HG02571 (cell line): ENCODE measurements around the gene OSGIN1.

Experiments
- ATAC-seq: cut with Tn5 transposase; IDR thresholded peaks from one replicate; pipeline ENCODE4 v1.9.1; 2021; ENCODE audit warnings: mild to moderate bottlenecking, moderate library complexity; ENCODE audit not compliant: unreplicated experiment

OSGIN1 gene

GRCh38 chr16:83995754-83996153, 42.7 kb downstream of the OSGIN1 start:
- ATAC-seq = no peak

- ATAC-seq = no peak
Observed at GRCh38 chr16:83996481-83997252, 43.6 kb downstream of the OSGIN1 start.

DNA sequence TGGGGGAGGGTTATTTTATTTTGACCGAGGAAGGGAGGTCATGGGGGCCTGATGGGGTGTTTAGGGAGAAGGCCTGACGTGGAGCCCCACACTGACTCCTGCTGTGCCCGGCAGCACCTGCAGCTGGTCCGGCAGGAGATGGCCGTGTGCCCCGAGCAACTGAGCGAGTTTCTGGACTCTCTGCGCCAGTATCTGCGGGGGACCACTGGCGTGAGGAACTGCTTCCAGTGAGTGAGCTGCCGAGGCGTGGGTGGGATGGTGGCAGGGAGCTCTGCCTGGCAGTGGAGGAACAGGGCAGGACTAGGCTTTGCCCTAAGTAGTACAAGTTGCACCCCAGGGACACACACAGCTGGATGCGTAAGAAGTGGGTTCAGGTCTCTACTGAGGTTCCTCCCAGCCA, 45.1 kb downstream of the OSGIN1 start:
- ATAC-seq = no peak

- ATAC-seq = no peak
Observed at GRCh38 chr16:84000989-84001642, 48.1 kb downstream of the OSGIN1 start.

DNA sequence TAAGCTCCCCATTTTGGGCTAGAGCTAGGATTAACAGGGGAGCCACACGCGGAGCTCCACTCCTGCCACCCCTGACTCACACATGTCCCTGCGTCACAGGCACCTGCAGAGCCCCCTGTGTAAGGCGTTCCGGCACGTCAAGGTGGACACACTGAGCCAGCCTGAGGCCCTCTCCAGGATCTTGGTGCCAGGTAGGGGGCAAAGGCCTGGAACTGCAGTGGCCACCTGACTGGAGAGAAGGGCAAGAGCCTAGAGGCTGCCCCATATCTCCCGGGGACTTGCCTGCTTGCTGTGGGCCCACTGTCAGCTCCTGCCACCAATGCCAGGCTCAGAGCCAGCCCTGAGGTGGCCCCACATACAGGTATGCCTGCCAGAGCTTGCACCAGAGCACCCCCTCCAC, 48.7 kb downstream of the OSGIN1 start:
- no peak for ATAC-seq

- no peak for ATAC-seq
Observed at GRCh38 chr16:84003038-84003437, 50.0 kb downstream of the OSGIN1 start.

DNA sequence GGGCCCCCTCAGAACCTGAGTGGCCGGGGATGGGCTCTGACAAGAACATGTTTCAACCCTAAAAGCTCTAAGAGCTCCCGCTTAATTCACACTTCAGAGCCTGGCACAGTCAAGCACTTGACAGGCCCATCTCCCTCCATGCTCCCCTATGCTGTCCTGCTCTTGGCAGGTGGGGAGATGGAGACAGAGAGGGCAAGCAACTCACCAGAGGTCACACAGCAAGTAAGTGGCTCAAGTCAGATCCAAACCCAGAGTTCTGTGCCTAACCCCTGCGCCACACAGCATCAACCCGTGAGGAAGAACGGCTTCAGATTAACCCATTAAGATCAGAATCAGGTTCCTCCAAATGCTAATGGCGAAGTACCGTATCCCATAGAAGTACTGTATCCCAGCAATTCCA, 51.4 kb downstream of the OSGIN1 start:
- ATAC-seq = no peak

DNA sequence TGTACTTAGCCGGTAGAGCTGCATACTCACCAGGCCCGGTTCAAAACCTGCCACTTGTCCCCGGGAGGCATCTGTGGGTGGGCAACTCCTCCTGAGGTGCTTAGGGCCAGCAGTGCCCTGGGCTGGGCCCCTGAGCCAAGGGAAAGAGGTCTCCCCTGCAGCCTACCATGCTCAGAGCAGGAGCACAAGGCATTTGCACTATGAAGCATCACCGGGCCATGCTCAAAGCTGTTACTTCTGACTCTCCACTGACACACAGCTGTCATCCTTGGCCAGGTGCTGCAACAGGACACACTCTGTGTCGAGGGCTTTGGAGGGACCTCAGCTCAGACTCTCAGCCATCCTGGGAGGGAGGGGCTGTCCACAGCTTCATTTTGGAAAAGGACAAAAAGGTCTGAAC, 52.4 kb downstream of the OSGIN1 start:
- ATAC-seq = no peak

GRCh38 chr16:84007520-84007919, 54.5 kb downstream of the OSGIN1 start:
- ATAC-seq = no peak

DNA sequence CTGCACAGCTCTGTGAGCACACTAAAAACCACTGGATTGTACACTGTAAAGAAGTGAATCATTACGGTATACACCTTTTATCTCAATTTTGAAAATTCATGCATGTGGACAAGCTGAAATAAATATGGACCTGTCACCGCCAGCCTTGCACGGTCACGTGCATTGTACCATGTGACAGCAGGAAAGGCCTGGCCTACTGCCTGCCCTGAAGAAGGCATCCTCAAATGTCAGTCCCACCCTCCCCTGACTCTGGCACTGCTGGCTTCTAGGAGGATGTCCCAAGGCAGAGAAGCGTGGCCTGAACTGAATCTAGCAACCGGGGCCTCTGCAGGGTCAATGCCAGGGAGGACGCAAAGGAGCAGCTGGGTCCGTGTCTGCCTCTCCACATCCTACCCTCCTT, 54.9 kb downstream of the OSGIN1 start:
- ATAC-seq = no peak

GRCh38 chr16:84009282-84009681, 56.2 kb downstream of the OSGIN1 start:
- ATAC-seq = no peak

DNA sequence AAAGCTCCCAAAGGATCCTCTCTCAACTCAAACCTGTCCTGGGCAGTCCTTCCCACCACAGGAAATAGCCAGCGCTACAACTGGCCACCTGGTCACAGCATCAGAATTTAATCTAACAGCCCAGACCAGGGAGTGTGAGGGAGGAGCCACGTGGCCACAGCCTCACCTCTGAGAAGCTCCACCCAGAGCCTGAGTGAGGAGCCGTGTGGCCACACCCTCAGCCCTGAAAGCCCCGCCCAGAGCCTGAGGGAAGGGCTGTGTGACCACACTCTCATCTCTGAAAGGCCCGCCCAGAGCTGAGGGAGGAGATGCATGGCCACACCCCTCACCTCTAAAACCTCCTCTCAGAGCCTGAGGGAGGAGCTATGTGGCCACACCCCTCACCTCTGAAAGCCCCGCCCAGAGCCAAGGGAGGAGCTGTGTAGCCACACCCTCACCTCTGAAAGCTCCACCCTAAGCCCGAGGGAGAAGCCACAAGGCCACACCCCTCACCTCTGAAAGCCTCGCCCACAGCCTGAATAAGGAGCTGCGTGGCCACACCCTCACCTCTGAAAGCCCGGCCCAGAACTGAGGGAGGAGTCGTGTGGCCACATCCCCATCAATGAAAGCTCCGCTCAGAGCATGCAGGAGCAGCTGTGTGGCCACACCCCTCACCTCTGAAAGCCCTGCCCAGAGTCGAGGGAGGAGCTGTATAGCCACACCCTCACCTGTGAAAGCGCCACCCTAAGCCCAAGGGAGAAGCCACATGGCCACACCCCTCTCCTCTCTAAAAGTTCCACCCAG, 60.9 kb downstream of the OSGIN1 start:
- ATAC-seq = no peak

- no peak for ATAC-seq
Observed at GRCh38 chr16:84014570-84015327, 61.7 kb downstream of the OSGIN1 start.

GRCh38 chr16:84015399-84015798, 62.4 kb downstream of the OSGIN1 start:
- no peak for ATAC-seq
